Keratinocyte (primary cell): ENCODE measurements around the gene FLRT1.

Experiments
- EZH2 ChIP-seq: IDR thresholded peaks from one replicate; pipeline ENCODE4 v1.6.1; 2012; ENCODE audit warnings: inconsistent platforms, mild to moderate bottlenecking, low read length, moderate library complexity
- TF ChIP-seq, protein P1 (sequence below), 3 experiments: IDR thresholded peaks in 1 of 3; conservative IDR thresholded peaks in 1 of 3; optimal IDR thresholded peaks in 1 of 3; 2 replicates in 2 of 3; 3 replicates in 1 of 3; pipeline versions ENCODE3 to v1.5.1; 2011; ENCODE audit warnings: low read length in 3 of 3, mild to moderate bottlenecking in 3 of 3, moderate library complexity in 2 of 3, control low read depth in 1 of 3, inconsistent platforms in 1 of 3; ENCODE audit not compliant: insufficient read depth in 2 of 3; ENCODE audit errors: extremely low read depth in 1 of 3

DNA sequence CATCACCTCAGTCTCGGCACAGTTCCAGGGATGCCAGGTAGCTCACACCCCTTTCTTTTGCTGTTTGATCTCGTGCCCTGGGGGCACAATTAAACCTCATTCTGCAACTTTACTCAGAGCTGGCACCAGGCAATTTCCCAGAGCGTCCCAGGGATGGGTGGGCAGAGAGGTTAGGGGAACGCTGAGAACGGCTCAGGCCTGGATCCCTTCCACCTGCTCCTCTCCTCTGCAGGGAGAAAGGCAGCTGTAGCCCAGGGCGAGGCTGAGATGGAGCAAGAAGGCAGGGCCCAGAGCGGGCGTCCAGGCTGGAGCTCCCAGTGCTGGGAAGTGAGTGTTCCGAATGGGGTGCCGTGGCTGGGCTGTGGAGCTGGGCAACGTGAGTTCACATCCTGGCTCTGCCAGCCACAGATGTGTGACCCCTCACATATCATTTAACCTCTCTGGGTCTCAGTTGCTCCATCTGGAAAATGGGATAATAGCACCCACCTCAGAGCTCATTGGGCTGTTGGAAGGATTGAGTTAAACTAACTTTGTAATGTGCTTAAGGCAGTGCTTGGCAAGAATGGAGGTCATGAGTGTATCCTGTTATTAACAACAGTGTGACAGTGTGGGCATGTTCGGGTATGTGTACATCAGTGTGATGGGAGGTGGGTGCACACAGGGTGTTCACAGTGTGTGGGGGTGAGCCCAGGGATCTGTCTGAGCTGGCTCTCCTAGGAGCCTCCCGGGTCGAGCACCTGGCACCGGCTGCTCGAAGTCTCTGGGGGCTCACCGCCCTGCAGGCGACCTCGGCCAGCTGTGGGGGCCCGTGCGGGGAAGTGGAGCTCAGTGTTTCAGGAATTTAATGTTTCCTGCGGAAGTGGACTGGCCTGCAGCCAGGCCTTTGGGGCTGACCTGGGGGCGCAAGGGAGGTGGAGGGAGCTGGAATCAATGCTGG, 34.0 kb upstream of the FLRT1 start:
- TF ChIP-seq, protein P1, sequence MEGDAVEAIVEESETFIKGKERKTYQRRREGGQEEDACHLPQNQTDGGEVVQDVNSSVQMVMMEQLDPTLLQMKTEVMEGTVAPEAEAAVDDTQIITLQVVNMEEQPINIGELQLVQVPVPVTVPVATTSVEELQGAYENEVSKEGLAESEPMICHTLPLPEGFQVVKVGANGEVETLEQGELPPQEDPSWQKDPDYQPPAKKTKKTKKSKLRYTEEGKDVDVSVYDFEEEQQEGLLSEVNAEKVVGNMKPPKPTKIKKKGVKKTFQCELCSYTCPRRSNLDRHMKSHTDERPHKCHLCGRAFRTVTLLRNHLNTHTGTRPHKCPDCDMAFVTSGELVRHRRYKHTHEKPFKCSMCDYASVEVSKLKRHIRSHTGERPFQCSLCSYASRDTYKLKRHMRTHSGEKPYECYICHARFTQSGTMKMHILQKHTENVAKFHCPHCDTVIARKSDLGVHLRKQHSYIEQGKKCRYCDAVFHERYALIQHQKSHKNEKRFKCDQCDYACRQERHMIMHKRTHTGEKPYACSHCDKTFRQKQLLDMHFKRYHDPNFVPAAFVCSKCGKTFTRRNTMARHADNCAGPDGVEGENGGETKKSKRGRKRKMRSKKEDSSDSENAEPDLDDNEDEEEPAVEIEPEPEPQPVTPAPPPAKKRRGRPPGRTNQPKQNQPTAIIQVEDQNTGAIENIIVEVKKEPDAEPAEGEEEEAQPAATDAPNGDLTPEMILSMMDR (optimal IDR thresholded peaks at IDR 0.05 in 1 of 3, IDR thresholded peaks at IDR 0.05 in 1 of 3, conservative IDR thresholded peaks at IDR 0.05 in 1 of 3; ENCODE audit: extremely low read depth in 1 of 3, insufficient read depth in 2 of 3, low read length in 3 of 3): no peak
- TF ChIP-seq EZH2: no peak
